ENCODE data around the gene EEF1AKMT4. TPM values are rescaled to one million over a fixed set of nuclear protein-coding genes. Genes with fewer than 3 reads are reported as not detected.

Gene EEF1AKMT4
- total RNA-seq, 5 donors from 2014 or later (not counting 1 experiment from before 2014, with no cell fraction given) = 0.37 to 4.0 (median 2.3) TPM

GRCh38 chr3:184299488-184300377 lies 50.3 kb downstream of the EEF1AKMT4 start:
- peaks cover 29 to 32% (median 32%) of the 10 kb centered on the region in 3 donors for H3K4me1 Mint-ChIP-seq
- H3K27ac Mint-ChIP-seq = peak overlapping the region; percentile 78 to 80
- no peaks in the 10 kb centered on the region for H3K27me3 Mint-ChIP-seq
- WGBS (ENCODE audit: insufficient coverage) = 17% methylated on average over 20 of the region's 29 CpGs
- DNase-seq (no peak), ATAC-seq (replicated peaks in 1 of 4) (no peak)
- peaks cover 29% of the 10 kb centered on the region for H3K36me3 Mint-ChIP-seq
- Histone ChIP-seq H3K9me3 (no peaks in the 10 kb centered on the region), H3K4me3 (ENCODE audit: control insufficient read depth in 1 of 2, extremely low read depth in 1 of 2, low read length in 1 of 2) (peak overlapping the region; percentile 68 to 85), H3K27ac (ENCODE audit: low read length) (peak overlapping the region; percentile 30), H3K4me1 (ENCODE audit: control insufficient read depth in 1 of 2, extremely low read depth in 1 of 2, insufficient read depth in 2 of 2, low read length in 2 of 2) (peaks cover 13 to 20% of the 10 kb centered on the region in 2 experiments), H3K27me3 (replicated peaks in 1 of 2; ENCODE audit: control insufficient read depth in 2 of 2, extremely low read depth in 1 of 2, insufficient read depth in 2 of 2, low read length in 1 of 2) (no peaks in the 10 kb centered on the region), H3K36me3 (ENCODE audit: control insufficient read depth in 2 of 2, extremely low read depth in 1 of 2, insufficient read depth in 1 of 2, low read length in 1 of 2) (peaks cover 14 to 47% of the 10 kb centered on the region in 2 donors)
- POLR2A ChIA-PET = interaction anchor here in 1 of 2 donors (0.6 kb wide), 1 partner anchor 15 kb away, joined by 10 read pairs; no protein-coding TSS in a partner anchor
- CTCF ChIA-PET = no interaction called here
- no peaks in the 10 kb centered on the region for H3K9me3 Mint-ChIP-seq
- H3K4me3 Mint-ChIP-seq = peak overlapping the region; percentile 87 to 93 (median 90)

- Histone ChIP-seq H3K36me3 (ENCODE audit: control insufficient read depth in 2 of 2, extremely low read depth in 1 of 2, insufficient read depth in 1 of 2, low read length in 1 of 2) (peaks cover 14 to 53% of the 10 kb centered on the region in 2 donors), H3K27me3 (replicated peaks in 1 of 2; ENCODE audit: control insufficient read depth in 2 of 2, extremely low read depth in 1 of 2, insufficient read depth in 2 of 2, low read length in 1 of 2) (no peaks in the 10 kb centered on the region), H3K9me3 (no peaks in the 10 kb centered on the region), H3K4me3 (ENCODE audit: control insufficient read depth in 1 of 2, extremely low read depth in 1 of 2, low read length in 1 of 2) (no peak overlapping the region), H3K4me1 (ENCODE audit: control insufficient read depth in 1 of 2, extremely low read depth in 1 of 2, insufficient read depth in 2 of 2, low read length in 2 of 2) (peaks cover 13 to 20% of the 10 kb centered on the region in 2 experiments), H3K27ac (ENCODE audit: low read length) (no peak overlapping the region)
- ChIA-PET CTCF (no interaction called here), POLR2A (no interaction called here)
- Mint-ChIP-seq H3K27ac (peak overlapping the region in 1 of 2 donors; percentile 80), H3K4me1 (peaks cover 29 to 32% (median 32%) of the 10 kb centered on the region in 3 donors), H3K36me3 (peaks cover 32% of the 10 kb centered on the region), H3K27me3 (no peaks in the 10 kb centered on the region), H3K9me3 (no peaks in the 10 kb centered on the region), H3K4me3 (peak overlapping the region; percentile 87 to 93 (median 90))
- ATAC-seq (replicated peaks in 1 of 4) = no peak
- no CpG with 5 or more reads among the region's 3 CpGs for WGBS (ENCODE audit: insufficient coverage)
- no peak for DNase-seq
These were observed 50.9 kb downstream of the EEF1AKMT4 start for GRCh38 chr3:184300378-184300720.

DNA sequence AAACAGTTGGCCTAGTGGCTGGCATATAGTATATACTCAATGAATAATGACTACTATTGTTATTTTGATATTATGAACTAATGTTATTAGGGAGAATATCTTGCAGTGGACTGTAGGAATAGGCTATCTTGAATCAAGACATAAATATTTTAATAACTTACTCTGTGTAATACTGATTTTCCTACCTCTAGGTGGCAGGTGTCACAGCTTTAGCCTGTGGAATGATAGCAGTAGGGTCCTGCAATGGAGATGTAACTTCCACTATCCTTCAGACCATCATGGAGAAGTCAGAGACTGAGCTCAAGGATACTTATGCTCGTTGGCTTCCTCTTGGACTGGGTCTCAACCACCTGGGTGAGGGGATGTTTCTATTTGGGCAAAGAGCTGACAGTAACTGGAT lies 56.1 kb downstream of the EEF1AKMT4 start:
- POLR2A ChIA-PET = no interaction called here
- H3K27me3 ChIP-seq (replicated peaks in 1 of 2; ENCODE audit: control insufficient read depth in 2 of 2, extremely low read depth in 1 of 2, insufficient read depth in 2 of 2, low read length in 1 of 2) = no peaks in the 10 kb centered on the region
- Mint-ChIP-seq H3K27ac (no peak overlapping the region), H3K9me3 (no peaks in the 10 kb centered on the region), H3K4me1 (peaks cover 10 to 13% (median 11%) of the 10 kb centered on the region in 3 donors), H3K4me3 (no peak overlapping the region), H3K27me3 (no peaks in the 10 kb centered on the region), H3K36me3 (peaks cover 70% of the 10 kb centered on the region)
- 83% methylated on average over 1 of the region's 1 CpG for WGBS (ENCODE audit: insufficient coverage)
- H3K4me1 ChIP-seq (ENCODE audit: control insufficient read depth in 1 of 2, extremely low read depth in 1 of 2, insufficient read depth in 2 of 2, low read length in 2 of 2) = peaks cover 0 to 1% of the 10 kb centered on the region in 2 experiments
- H3K27ac ChIP-seq (ENCODE audit: low read length) = no peak overlapping the region
- CTCF ChIA-PET = no interaction called here
- H3K9me3 ChIP-seq = no peaks in the 10 kb centered on the region
- DNase-seq (peak in 1 of 35 experiments; percentile 21), ATAC-seq (replicated peaks in 1 of 4) (peak in 2 of 4 experiments; percentile 51 to 58)
- H3K4me3 ChIP-seq (ENCODE audit: control insufficient read depth in 1 of 2, extremely low read depth in 1 of 2, low read length in 1 of 2) = no peak overlapping the region
- H3K36me3 ChIP-seq (ENCODE audit: control insufficient read depth in 2 of 2, extremely low read depth in 1 of 2, insufficient read depth in 1 of 2, low read length in 1 of 2) = peaks cover 28 to 83% of the 10 kb centered on the region in 2 donors

- H3K27ac ChIP-seq (ENCODE audit: low read length) = no peak overlapping the region
- H3K9me3 ChIP-seq = no peaks in the 10 kb centered on the region
- whole genome bisulfite sequencing (ENCODE audit: insufficient coverage) = 89% methylated on average over 3 of the region's 4 CpGs
- no peaks in the 10 kb centered on the region for H3K27me3 Mint-ChIP-seq
- no peaks in the 10 kb centered on the region for H3K27me3 ChIP-seq (replicated peaks in 1 of 2; ENCODE audit: control insufficient read depth in 2 of 2, extremely low read depth in 1 of 2, insufficient read depth in 2 of 2, low read length in 1 of 2)
- no peak for DNase-seq
- CTCF ChIA-PET = no interaction called here
- peaks cover 6 to 8% (median 6%) of the 10 kb centered on the region in 3 donors for H3K4me1 Mint-ChIP-seq
- H3K4me1 ChIP-seq (ENCODE audit: control insufficient read depth in 1 of 2, extremely low read depth in 1 of 2, insufficient read depth in 2 of 2, low read length in 2 of 2) = no peaks in the 10 kb centered on the region
- H3K4me3 Mint-ChIP-seq = no peak overlapping the region
- POLR2A ChIA-PET = no interaction called here
- peaks cover 69% of the 10 kb centered on the region for H3K36me3 Mint-ChIP-seq
- H3K9me3 Mint-ChIP-seq = no peaks in the 10 kb centered on the region
- H3K36me3 ChIP-seq (ENCODE audit: control insufficient read depth in 2 of 2, extremely low read depth in 1 of 2, insufficient read depth in 1 of 2, low read length in 1 of 2) = peaks cover 25 to 75% of the 10 kb centered on the region in 2 donors
- no peak for ATAC-seq (replicated peaks in 1 of 4)
- no peak overlapping the region for H3K27ac Mint-ChIP-seq
- H3K4me3 ChIP-seq (ENCODE audit: control insufficient read depth in 1 of 2, extremely low read depth in 1 of 2, low read length in 1 of 2) = no peak overlapping the region
These were observed 57.0 kb downstream of the EEF1AKMT4 start for GRCh38 chr3:184306341-184306972.

- H3K4me3 Mint-ChIP-seq = no peak overlapping the region
- Histone ChIP-seq H3K9me3 (no peaks in the 10 kb centered on the region), H3K27me3 (replicated peaks in 1 of 2; ENCODE audit: control insufficient read depth in 2 of 2, extremely low read depth in 1 of 2, insufficient read depth in 2 of 2, low read length in 1 of 2) (no peaks in the 10 kb centered on the region), H3K27ac (ENCODE audit: low read length) (no peak overlapping the region), H3K4me1 (ENCODE audit: control insufficient read depth in 1 of 2, extremely low read depth in 1 of 2, insufficient read depth in 2 of 2, low read length in 2 of 2) (no peaks in the 10 kb centered on the region), H3K36me3 (ENCODE audit: control insufficient read depth in 2 of 2, extremely low read depth in 1 of 2, insufficient read depth in 1 of 2, low read length in 1 of 2) (peaks cover 22 to 61% of the 10 kb centered on the region in 2 donors), H3K4me3 (ENCODE audit: control insufficient read depth in 1 of 2, extremely low read depth in 1 of 2, low read length in 1 of 2) (no peak overlapping the region)
- WGBS (ENCODE audit: insufficient coverage) = 96% methylated on average over 7 of the region's 9 CpGs
- ATAC-seq (replicated peaks in 1 of 4) = no peak
- no peaks in the 10 kb centered on the region for H3K9me3 Mint-ChIP-seq
- H3K27ac Mint-ChIP-seq = no peak overlapping the region
- CTCF ChIA-PET = no interaction called here
- peaks cover 55% of the 10 kb centered on the region for H3K36me3 Mint-ChIP-seq
- no peaks in the 10 kb centered on the region for H3K27me3 Mint-ChIP-seq
- POLR2A ChIA-PET = no interaction called here
- no peak for DNase-seq
- H3K4me1 Mint-ChIP-seq = peaks cover 0 to 1% (median 0%) of the 10 kb centered on the region in 3 donors
These were observed 58.4 kb downstream of the EEF1AKMT4 start for GRCh38 chr3:184307915-184308314.

Measured in T-cell (primary cell).